HepG2 (cell line): ENCODE results near the gene PREX1. TPM values are rescaled to one million over a fixed set of nuclear protein-coding genes. Genes with fewer than 3 reads are reported as not detected.

ENCODE experiments used
- ATAC-seq: fragments of 200-7000 bp; cut with Tn5 transposase; 3 replicates; pipeline ENCODE4 v1.9.1; 2020; ENCODE audit warnings: mild to moderate bottlenecking, moderate library complexity
- BruUV-seq: library from RNA; stranded (reverse); fragments of 400-500 nt; replicated peaks from 2 replicates; lab custom pipeline; 2021; lab: Mats Ljungman, UMichigan
- CTCF ChIA-PET: fragments of 300-600 bp; formaldehyde crosslinking; extraction: SDS; loops from one replicate; lab custom pipeline; 2021; ENCODE audit warnings: low total read pairs, inconsistent platforms, low intra/inter-chr PET ratio; lab: Yijun Ruan, JAX
- POLR2A ChIA-PET: fragments of 350-600 bp; sonication (Branson Sonifier 250); formaldehyde crosslinking; loops from one replicate; lab custom pipeline; 2020; ENCODE audit warnings: antibody characterized with exemption, inconsistent platforms; lab: Yijun Ruan, JAX
- DNase-seq: peaks from one replicate; pipeline ENCODE4 v3.0.0-alpha.2; 2015; ENCODE audit warnings: low spot score
- FAIRE-seq: peaks from 3 replicates; lab custom pipeline; 2011; peaks lifted over from hg19 to GRCh38; lab: Jason Lieb, UNC
- H2AFZ ChIP-seq: one replicate; pipeline ENCODE4 v1.6.1; 2011; ENCODE audit warnings: low read length, inconsistent platforms
- H3K27ac ChIP-seq: fragments of 300-600 bp; 3 replicates; pipeline ENCODE4 v1.8.0; 2011; ENCODE audit warnings: mixed run types, mild to moderate bottlenecking, mixed read lengths, low read length, inconsistent platforms; ENCODE audit not compliant: insufficient read depth; ENCODE audit errors: extremely low read length
- H3K27me3 ChIP-seq, 2 experiments: fragments of 200-600 bp in 1 of 2; 2 replicates in 1 of 2; 3 replicates in 1 of 2; pipeline versions ENCODE4 v1.6.0 to v1.8.0; 2011; ENCODE audit warnings: low read length in 2 of 2, mild to moderate bottlenecking in 2 of 2, moderate library complexity in 2 of 2, inconsistent platforms in 1 of 2; ENCODE audit not compliant: insufficient read depth in 2 of 2, control insufficient read depth in 1 of 2
- H3K36me3 ChIP-seq, 2 experiments: fragments of 200-600 bp in 1 of 2; replicated peaks in 1 of 2; 2 replicates in 1 of 2; 3 replicates in 1 of 2; pipeline versions ENCODE4 v1.5.1 to v1.8.0; 2011; ENCODE audit warnings: low read length in 2 of 2, inconsistent platforms in 1 of 2; ENCODE audit not compliant: insufficient read depth in 2 of 2, control insufficient read depth in 1 of 2
- H3K4me1 ChIP-seq: 2 replicates; pipeline ENCODE4 v1.5.1; 2012; ENCODE audit warnings: low read length, inconsistent platforms; ENCODE audit not compliant: insufficient read depth
- H3K4me2 ChIP-seq: 2 replicates; pipeline ENCODE4 v1.6.0; 2011; ENCODE audit warnings: low read depth, low read length, inconsistent platforms
- H3K4me3 ChIP-seq, 3 experiments: fragments of 200-600 bp in 1 of 3; sonication (generic), shearing (Covaris generic) in 1 of 3; replicated peaks in 1 of 3; 2 replicates each; pipeline ENCODE4 v1.5.1; 2011 to 2016; ENCODE audit warnings: low read length in 3 of 3, inconsistent platforms in 2 of 3, low read depth in 2 of 3, mild to moderate bottlenecking in 2 of 3, control low read depth in 1 of 3, mixed read lengths in 1 of 3; ENCODE audit not compliant: insufficient read depth in 1 of 3
- H3K79me2 ChIP-seq: one replicate; pipeline ENCODE4 v1.6.1; 2011; ENCODE audit warnings: low read length, inconsistent platforms; ENCODE audit not compliant: insufficient read depth
- H3K9ac ChIP-seq: 2 replicates; pipeline ENCODE4 v1.6.0; 2011; ENCODE audit warnings: mild to moderate bottlenecking, low read depth, low read length, inconsistent platforms; ENCODE audit not compliant: insufficient read depth
- H3K9me3 ChIP-seq: 2 replicates; pipeline ENCODE4 v1.5.1; 2012; ENCODE audit warnings: mild to moderate bottlenecking, low read length
- H4K20me1 ChIP-seq: 2 replicates; pipeline ENCODE4 v1.6.0; 2011; ENCODE audit warnings: inconsistent platforms, mild to moderate bottlenecking, low read length, moderate library complexity; ENCODE audit not compliant: insufficient read depth
- AHR ChIP-seq: IDR thresholded peaks from 2 replicates; pipeline ENCODE4 v1.6.1; 2018; ENCODE audit warnings: missing genetic modification reagents, missing compliant biosample characterization
- NFYC ChIP-seq: IDR thresholded peaks from 2 replicates; pipeline ENCODE4 v1.6.1; 2016; ENCODE audit warnings: missing genetic modification reagents, missing compliant biosample characterization
- TEF ChIP-seq: sonication (generic); formaldehyde crosslinking; IDR thresholded peaks from 2 replicates; pipeline ENCODE4 v1.5.0; 2020; ENCODE audit warnings: missing genetic modification reagents
- ZNF280B ChIP-seq: sonication (generic); formaldehyde crosslinking; IDR thresholded peaks from 2 replicates; pipeline ENCODE4 v1.5.0; 2020; ENCODE audit warnings: missing genetic modification reagents, mild to moderate bottlenecking, borderline replicate concordance
- ZNF44 ChIP-seq: sonication (generic); formaldehyde crosslinking; IDR thresholded peaks from 2 replicates; pipeline ENCODE4 v1.5.1; 2020; ENCODE audit warnings: mild to moderate bottlenecking, missing genetic modification reagents
- ZNF547 ChIP-seq: sonication (generic); formaldehyde crosslinking; IDR thresholded peaks from 2 replicates; pipeline ENCODE4 v1.5.1; 2020; ENCODE audit warnings: mild to moderate bottlenecking, missing genetic modification reagents
- ZNF614 ChIP-seq: IDR thresholded peaks from 2 replicates; pipeline ENCODE4 v1.6.1; 2018; ENCODE audit warnings: missing biosample characterization, missing genetic modification reagents, inconsistent platforms, borderline replicate concordance
- ZNF768 ChIP-seq: sonication (generic); formaldehyde crosslinking; IDR thresholded peaks from 2 replicates; pipeline ENCODE4 v1.4.0; 2020; ENCODE audit warnings: missing genetic modification reagents
- WGBS: methylation state at CpG from one replicate; pipeline ENCODE4 v1.1.6; 2017; ENCODE audit warnings: low lambda C conversion rate; 5-methylcytosine and 5-hydroxymethylcytosine counted together
- in situ Hi-C: cut with HindIII; loops from 2 replicates; pipeline ENCODE4 v1.10.0; 2017; ENCODE audit warnings: low pct_unique_long_range_greater_than_20kb; ENCODE audit not compliant: extremely low pct_ligation_motif_present
- intact Hi-C: fragments of 100-400 bp; cut with micrococcal nuclease; formaldehyde crosslinking; loops from one replicate; pipeline ENCODE4 v1.10.0; 2022; ENCODE audit not compliant: unreplicated experiment
- polyA plus RNA-seq, 8 experiments: library from polyadenylated mRNA; depleted of rRNA in 3 of 8; stranded (reverse) in 7 of 8; unstranded in 1 of 8; fragments of >200 nt; fragmentation: Illumina TruSeq in 4 of 8; extraction: Trizol in 4 of 8; gene quantifications; 2 replicates each; pipeline versions ENCODE4 v1.2.1 to v1.2.3, GENCODE V29; 2011 to 2016; ENCODE audit warnings: low read depth in 4 of 8, missing spikeins in 1 of 8, mixed read lengths in 1 of 8; ENCODE audit not compliant: insufficient read depth in 1 of 8
- total RNA-seq, 5 experiments: library from RNA; depleted of rRNA; stranded (reverse); fragments of >200 nt; fragmentation: Illumina TruSeq; extraction: Trizol; gene quantifications; 2 replicates each; pipeline ENCODE4 v1.2.3, GENCODE V29; 2016; ENCODE audit warnings: low read depth in 1 of 5
- TF ChIP-seq, protein P1 (sequence below): sonication (generic); formaldehyde crosslinking; IDR thresholded peaks from 2 replicates; pipeline ENCODE4 v1.4.0; 2020; ENCODE audit warnings: mild to moderate bottlenecking, low read depth, missing genetic modification reagents
- TF ChIP-seq, protein P2 (sequence below): IDR thresholded peaks from 2 replicates; pipeline ENCODE4 v1.6.1; 2016; ENCODE audit warnings: missing compliant biosample characterization, missing genetic modification reagents, borderline replicate concordance

PREX1 gene
- total and polyA plus RNA-seq, 2 of the 13 experiments (the other 11 are each of a cell fraction or from before 2014, with no cell fraction given) = 0.02 to 0.04 TPM

DNA sequence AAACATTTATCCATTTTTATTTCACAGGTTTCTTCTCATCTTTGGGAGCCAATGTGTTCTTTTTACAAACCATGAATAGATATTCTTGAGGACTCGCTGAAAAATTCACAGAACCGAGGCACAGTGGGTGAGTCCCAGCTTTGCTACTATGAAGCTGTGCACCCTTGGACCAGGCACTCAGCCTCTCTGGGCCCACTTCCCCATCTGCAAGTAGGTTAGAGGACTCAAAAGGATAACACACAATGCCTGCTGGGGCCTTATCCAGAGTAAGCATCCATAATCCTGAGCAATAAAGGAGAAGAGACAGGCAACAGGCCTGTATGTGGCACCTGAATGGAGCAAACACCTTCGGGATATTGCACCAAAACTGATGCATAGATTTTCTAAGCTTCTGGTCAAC is 153.3 kb downstream of the PREX1 start:
- H4K20me1 ChIP-seq = no peaks in the 10 kb centered on the region
- peaks cover 10 to 57% of the 10 kb centered on the region in 2 experiments; a peak in 4 of 5 replicates for H3K27me3 ChIP-seq
- no peak overlapping the region for H3K27ac ChIP-seq
- H3K4me1 ChIP-seq = no peaks in the 10 kb centered on the region
- no peak overlapping the region for H3K4me2 ChIP-seq
- ATAC-seq (no peak), FAIRE-seq (no peak)
- intact Hi-C loops = no loop called here
- WGBS = 0% methylated on average over 3 of the region's 3 CpGs
- no peak overlapping the region for H3K4me3 ChIP-seq
- no peak for TF ChIP-seq ZNF280B
- TF ChIP-seq ZNF768 (CRISPR knock-in tag) = peak; percentile 70; the same call in 1 of the 2 replicates
- TF ChIP-seq, all 625 proteins: peak for 1
- Histone ChIP-seq H3K9ac (no peak overlapping the region), H3K9me3 (no peaks in the 10 kb centered on the region), H3K79me2 (no peaks in the 10 kb centered on the region), H3K36me3 (no peaks in the 10 kb centered on the region), H2AFZ (no peak overlapping the region)
- CTCF ChIA-PET = no interaction called here
- no peak for DNase-seq
- no TSS peak for BruUV-seq
- in situ Hi-C loops = no loop called here
- POLR2A ChIA-PET = no interaction called here

- ATAC-seq = no peak
- H3K27me3 ChIP-seq = peaks cover 10 to 62% of the 10 kb centered on the region in 2 experiments; a peak in 4 of 5 replicates
- no peak for DNase-seq
- peaks cover 3% of the 10 kb centered on the region; the same call in 1 of the 2 replicates for H3K4me1 ChIP-seq
- in situ Hi-C loops = no loop called here
- no peak for FAIRE-seq
- no peaks in the 10 kb centered on the region for H3K36me3 ChIP-seq
- no peaks in the 10 kb centered on the region for H4K20me1 ChIP-seq
- intact Hi-C loops = no loop called here
- no peak overlapping the region for H3K9ac ChIP-seq
- no peak overlapping the region for H3K4me2 ChIP-seq
- no TSS peak for BruUV-seq
- H3K4me3 ChIP-seq = no peak overlapping the region
- H3K27ac ChIP-seq = no peak overlapping the region
- no peaks in the 10 kb centered on the region for H3K9me3 ChIP-seq
- 9% methylated on average over 4 of the region's 4 CpGs for WGBS
- H3K79me2 ChIP-seq = no peaks in the 10 kb centered on the region
- ChIA-PET POLR2A (no interaction called here), CTCF (no interaction called here)
- no peak overlapping the region for H2AFZ ChIP-seq
- TF ChIP-seq NFYC (no peak), ZNF44 (CRISPR knock-in tag) (no peak), ZNF614 (CRISPR knock-in tag) (no peak), AHR (no peak), TEF (no peak), ZNF547 (no peak)
- TF ChIP-seq, protein P1, sequence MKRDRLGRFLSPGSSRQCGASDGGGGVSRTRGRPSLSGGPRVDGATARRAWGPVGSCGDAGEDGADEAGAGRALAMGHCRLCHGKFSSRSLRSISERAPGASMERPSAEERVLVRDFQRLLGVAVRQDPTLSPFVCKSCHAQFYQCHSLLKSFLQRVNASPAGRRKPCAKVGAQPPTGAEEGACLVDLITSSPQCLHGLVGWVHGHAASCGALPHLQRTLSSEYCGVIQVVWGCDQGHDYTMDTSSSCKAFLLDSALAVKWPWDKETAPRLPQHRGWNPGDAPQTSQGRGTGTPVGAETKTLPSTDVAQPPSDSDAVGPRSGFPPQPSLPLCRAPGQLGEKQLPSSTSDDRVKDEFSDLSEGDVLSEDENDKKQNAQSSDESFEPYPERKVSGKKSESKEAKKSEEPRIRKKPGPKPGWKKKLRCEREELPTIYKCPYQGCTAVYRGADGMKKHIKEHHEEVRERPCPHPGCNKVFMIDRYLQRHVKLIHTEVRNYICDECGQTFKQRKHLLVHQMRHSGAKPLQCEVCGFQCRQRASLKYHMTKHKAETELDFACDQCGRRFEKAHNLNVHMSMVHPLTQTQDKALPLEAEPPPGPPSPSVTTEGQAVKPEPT (CRISPR knock-in tag) = no peak
- TF ChIP-seq, protein P2, sequence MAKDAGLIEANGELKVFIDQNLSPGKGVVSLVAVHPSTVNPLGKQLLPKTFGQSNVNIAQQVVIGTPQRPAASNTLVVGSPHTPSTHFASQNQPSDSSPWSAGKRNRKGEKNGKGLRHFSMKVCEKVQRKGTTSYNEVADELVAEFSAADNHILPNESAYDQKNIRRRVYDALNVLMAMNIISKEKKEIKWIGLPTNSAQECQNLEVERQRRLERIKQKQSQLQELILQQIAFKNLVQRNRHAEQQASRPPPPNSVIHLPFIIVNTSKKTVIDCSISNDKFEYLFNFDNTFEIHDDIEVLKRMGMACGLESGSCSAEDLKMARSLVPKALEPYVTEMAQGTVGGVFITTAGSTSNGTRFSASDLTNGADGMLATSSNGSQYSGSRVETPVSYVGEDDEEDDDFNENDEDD (CRISPR knock-in tag) = no peak
These were observed 154.3 kb downstream of the PREX1 start for GRCh38 chr20:48673507-48673906.
